Fibroblast of lung (primary cell): ENCODE measurements around the gene FASTK. TPM values are rescaled to one million over a fixed set of nuclear protein-coding genes. Genes with fewer than 3 reads are reported as not detected.

ENCODE experiments used
- DNase-seq, 2 donors: peaks; one replicate each; pipeline versions ENCODE4 v3.0.0 to v3.0.0-alpha.2; 2010; ENCODE audit warnings: low read depth in 2 of 2
- H2AFZ ChIP-seq: 2 replicates; pipeline ENCODE4 v1.5.1; 2012; ENCODE audit warnings: low read length, control low read depth, inconsistent platforms
- H3K27ac ChIP-seq: 2 replicates; pipeline ENCODE4 v1.5.1; 2011; ENCODE audit warnings: low read length, control low read depth; ENCODE audit not compliant: insufficient read depth
- H3K27me3 ChIP-seq: 2 replicates; pipeline ENCODE4 v1.5.1; 2011; ENCODE audit warnings: mild to moderate bottlenecking, low read length; ENCODE audit not compliant: control insufficient read depth, insufficient read depth
- H3K36me3 ChIP-seq: 2 replicates; pipeline ENCODE4 v1.5.1; 2011; ENCODE audit warnings: low read length; ENCODE audit not compliant: control insufficient read depth, insufficient read depth
- H3K4me1 ChIP-seq: 2 replicates; pipeline ENCODE4 v1.5.1; 2011; ENCODE audit warnings: low read length; ENCODE audit not compliant: control insufficient read depth, insufficient read depth; ENCODE audit errors: extremely low read depth
- H3K4me2 ChIP-seq: 2 replicates; pipeline ENCODE4 v1.5.1; 2011; ENCODE audit warnings: low read length, control low read depth; ENCODE audit not compliant: insufficient read depth; ENCODE audit errors: extremely low read depth
- H3K4me3 ChIP-seq, 4 experiments: fragments of 200-600 bp in 1 of 4; sonication (generic) in 1 of 4; replicated peaks in 1 of 4; 2 replicates each; pipeline ENCODE4 v1.5.1; 2011 to 2016; ENCODE audit warnings: low read length in 4 of 4, low read depth in 3 of 4, mild to moderate bottlenecking in 3 of 4, control low read depth in 2 of 4, inconsistent platforms in 1 of 4, mixed read lengths in 1 of 4; ENCODE audit not compliant: insufficient read depth in 1 of 4; ENCODE audit errors: control extremely low read depth in 1 of 4
- H3K79me2 ChIP-seq: 2 replicates; pipeline ENCODE4 v1.5.1; 2012; ENCODE audit warnings: mild to moderate bottlenecking, low read length, inconsistent platforms; ENCODE audit not compliant: control insufficient read depth, insufficient read depth
- H3K9ac ChIP-seq: 2 replicates; pipeline ENCODE4 v1.5.1; 2011; ENCODE audit warnings: mild to moderate bottlenecking, low read length, control low read depth; ENCODE audit not compliant: insufficient read depth
- H3K9me3 ChIP-seq: 2 replicates; pipeline ENCODE4 v1.5.1; 2012; ENCODE audit warnings: low read depth, low read length; ENCODE audit not compliant: control insufficient read depth, insufficient read depth
- H4K20me1 ChIP-seq: 2 replicates; pipeline ENCODE4 v1.5.1; 2011; ENCODE audit warnings: low read length; ENCODE audit not compliant: control insufficient read depth, insufficient read depth; ENCODE audit errors: extremely low read depth
- EZH2 ChIP-seq: IDR thresholded peaks from 2 replicates; pipeline ENCODE4 v1.5.1; 2012; ENCODE audit warnings: low read length, control low read depth, mild to moderate bottlenecking; ENCODE audit errors: missing control alignments
- polyA plus RNA-seq, 2 donors: library from polyadenylated mRNA; depleted of rRNA in 1 of 2; stranded (reverse) in 1 of 2; unstranded in 1 of 2; fragments of >200 nt; gene quantifications; 2 replicates each; pipeline ENCODE4 v1.2.1, GENCODE V29; 2011 to 2012; ENCODE audit warnings: missing spikeins in 1 of 2
- total RNA-seq: library from RNA; depleted of rRNA; stranded (reverse); fragments of >200 nt; gene quantifications from 2 replicates; pipeline ENCODE4 v1.2.1, GENCODE V29; 2014
- TF ChIP-seq, protein P1 (sequence below), 2 donors: IDR thresholded peaks in 1 of 2; conservative IDR thresholded peaks in 1 of 2; 1 replicate in 1 of 2; 2 replicates in 1 of 2; pipeline ENCODE4 v1.5.1; 2011 to 2012; ENCODE audit warnings: low read length in 2 of 2, control low read depth in 1 of 2, inconsistent platforms in 1 of 2, low read depth in 1 of 2, mild to moderate bottlenecking in 1 of 2

Gene FASTK
- total and polyA plus RNA-seq, 2 donors (not counting 1 experiment from before 2014, with no cell fraction given), result 33.8 to 69.5 TPM

DNA sequence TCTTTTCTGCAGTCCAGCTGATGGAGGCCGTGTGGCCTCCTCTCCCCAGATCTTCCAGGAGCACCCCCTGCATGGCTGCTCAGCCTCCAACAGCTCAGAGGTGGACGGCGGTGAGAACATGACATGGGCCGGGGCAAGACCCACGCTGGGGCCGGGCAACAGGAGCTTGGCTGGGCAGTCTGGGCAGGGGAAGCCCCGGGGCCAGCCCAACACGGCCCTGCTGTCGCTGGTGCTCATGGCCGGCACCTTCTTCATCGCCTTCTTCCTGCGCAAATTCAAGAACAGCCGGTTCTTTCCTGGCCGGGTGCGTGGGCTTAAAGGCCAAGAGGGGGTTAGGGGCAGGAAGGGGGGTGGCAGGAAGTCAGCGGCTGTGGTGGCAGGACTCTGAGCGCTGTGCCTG, 6.6 kb downstream of the FASTK start:
- H3K9me3 ChIP-seq, result no peaks in the 10 kb centered on the region
- peaks cover 6% of the 10 kb centered on the region for H3K4me1 ChIP-seq
- no peaks in the 10 kb centered on the region for H3K27me3 ChIP-seq
- peaks cover 44% of the 10 kb centered on the region for H3K36me3 ChIP-seq
- DNase-seq, result no peak
- no peak overlapping the region for H3K4me2 ChIP-seq
- no peak overlapping the region for H3K27ac ChIP-seq
- no peak overlapping the region for H3K9ac ChIP-seq
- H4K20me1 ChIP-seq, result no peaks in the 10 kb centered on the region
- no peak overlapping the region for H2AFZ ChIP-seq
- TF ChIP-seq, protein P1, sequence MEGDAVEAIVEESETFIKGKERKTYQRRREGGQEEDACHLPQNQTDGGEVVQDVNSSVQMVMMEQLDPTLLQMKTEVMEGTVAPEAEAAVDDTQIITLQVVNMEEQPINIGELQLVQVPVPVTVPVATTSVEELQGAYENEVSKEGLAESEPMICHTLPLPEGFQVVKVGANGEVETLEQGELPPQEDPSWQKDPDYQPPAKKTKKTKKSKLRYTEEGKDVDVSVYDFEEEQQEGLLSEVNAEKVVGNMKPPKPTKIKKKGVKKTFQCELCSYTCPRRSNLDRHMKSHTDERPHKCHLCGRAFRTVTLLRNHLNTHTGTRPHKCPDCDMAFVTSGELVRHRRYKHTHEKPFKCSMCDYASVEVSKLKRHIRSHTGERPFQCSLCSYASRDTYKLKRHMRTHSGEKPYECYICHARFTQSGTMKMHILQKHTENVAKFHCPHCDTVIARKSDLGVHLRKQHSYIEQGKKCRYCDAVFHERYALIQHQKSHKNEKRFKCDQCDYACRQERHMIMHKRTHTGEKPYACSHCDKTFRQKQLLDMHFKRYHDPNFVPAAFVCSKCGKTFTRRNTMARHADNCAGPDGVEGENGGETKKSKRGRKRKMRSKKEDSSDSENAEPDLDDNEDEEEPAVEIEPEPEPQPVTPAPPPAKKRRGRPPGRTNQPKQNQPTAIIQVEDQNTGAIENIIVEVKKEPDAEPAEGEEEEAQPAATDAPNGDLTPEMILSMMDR (conservative IDR thresholded peaks at IDR 0.05 in 1 of 2, IDR thresholded peaks at IDR 0.05 in 1 of 2; ENCODE audit: low read depth in 1 of 2, low read length in 2 of 2), result no peak
- TF ChIP-seq EZH2, result no peak
- H3K79me2 ChIP-seq, result peaks cover 4% of the 10 kb centered on the region
- H3K4me3 ChIP-seq, result no peak overlapping the region

DNA sequence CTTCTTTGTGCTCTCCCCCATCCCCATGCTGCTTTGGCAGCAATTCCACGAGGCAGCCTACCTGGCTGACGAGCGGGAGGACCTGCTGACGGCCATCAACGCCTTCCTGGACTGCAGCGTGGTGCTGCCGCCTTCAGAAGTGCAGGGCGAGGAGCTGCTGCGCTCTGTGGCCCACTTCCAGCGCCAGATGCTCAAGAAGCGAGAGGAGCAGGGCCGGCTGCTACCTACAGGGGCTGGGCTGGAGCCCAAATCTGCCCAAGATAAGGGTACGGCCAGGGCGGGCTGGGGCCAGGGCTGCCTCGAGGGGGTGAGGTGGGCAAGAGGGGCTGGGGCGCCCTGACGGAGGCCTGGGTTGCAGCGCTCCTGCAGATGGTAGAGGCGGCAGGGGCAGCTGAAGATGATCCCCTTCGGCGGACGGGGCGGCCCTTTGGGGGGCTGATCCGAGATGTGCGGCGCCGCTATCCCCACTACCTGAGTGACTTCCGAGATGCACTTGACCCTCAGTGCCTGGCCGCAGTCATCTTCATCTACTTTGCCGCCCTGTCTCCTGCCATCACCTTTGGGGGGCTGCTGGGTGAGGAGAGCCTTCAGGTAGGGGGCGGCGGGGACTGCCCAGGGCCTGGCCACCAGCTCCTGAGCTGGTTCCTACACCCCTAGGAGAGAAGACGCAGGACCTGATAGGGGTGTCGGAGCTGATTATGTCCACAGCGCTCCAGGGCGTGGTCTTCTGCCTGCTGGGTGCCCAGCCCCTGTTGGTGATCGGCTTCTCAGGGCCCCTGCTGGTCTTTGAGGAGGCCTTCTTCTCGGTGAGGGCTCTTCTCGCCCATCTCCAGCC, 9.4 kb downstream of the FASTK start:
- Histone ChIP-seq H3K36me3 (peaks cover 41% of the 10 kb centered on the region), H3K4me1 (no peaks in the 10 kb centered on the region), H2AFZ (no peak overlapping the region), H3K27ac (no peak overlapping the region), H4K20me1 (no peaks in the 10 kb centered on the region), H3K79me2 (no peaks in the 10 kb centered on the region), H3K4me3 (no peak overlapping the region), H3K27me3 (no peaks in the 10 kb centered on the region), H3K9me3 (no peaks in the 10 kb centered on the region), H3K9ac (no peak overlapping the region), H3K4me2 (no peak overlapping the region)
- TF ChIP-seq EZH2, result no peak
- TF ChIP-seq, protein P1 (conservative IDR thresholded peaks at IDR 0.05 in 1 of 2, IDR thresholded peaks at IDR 0.05 in 1 of 2; ENCODE audit: low read depth in 1 of 2, low read length in 2 of 2), result no peak
- DNase-seq, result no peak

DNA sequence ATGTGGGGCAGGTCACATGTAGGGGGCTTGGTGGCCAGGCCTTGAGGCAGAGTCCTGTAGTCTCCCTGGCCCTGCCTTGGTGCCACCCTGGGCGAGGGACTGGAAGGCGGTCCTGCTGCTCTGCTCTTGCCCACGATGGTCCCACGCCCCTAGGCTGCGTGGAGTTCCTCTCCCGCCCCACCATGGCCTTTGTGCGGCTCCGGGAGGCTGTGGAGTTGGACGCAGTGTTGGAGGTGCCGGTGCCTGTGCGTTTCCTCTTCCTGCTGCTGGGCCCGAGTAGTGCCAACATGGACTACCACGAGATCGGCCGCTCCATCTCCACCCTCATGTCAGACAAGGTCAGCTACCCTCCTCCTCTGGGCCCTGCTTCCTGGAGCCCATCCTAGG, 10.0 kb downstream of the FASTK start:
- Histone ChIP-seq H3K9me3 (no peaks in the 10 kb centered on the region), H2AFZ (no peak overlapping the region), H4K20me1 (no peaks in the 10 kb centered on the region), H3K4me3 (no peak overlapping the region), H3K27me3 (no peaks in the 10 kb centered on the region), H3K9ac (no peak overlapping the region), H3K79me2 (no peaks in the 10 kb centered on the region), H3K27ac (no peak overlapping the region), H3K4me1 (no peaks in the 10 kb centered on the region), H3K4me2 (no peak overlapping the region), H3K36me3 (peaks cover 42% of the 10 kb centered on the region)
- DNase-seq, result no peak
- TF ChIP-seq, protein P1 (conservative IDR thresholded peaks at IDR 0.05 in 1 of 2, IDR thresholded peaks at IDR 0.05 in 1 of 2; ENCODE audit: low read depth in 1 of 2, low read length in 2 of 2), result no peak
- no peak for TF ChIP-seq EZH2
